Measurements from ENCODE around the gene PHAF1.

The PHAF1 gene

DNA sequence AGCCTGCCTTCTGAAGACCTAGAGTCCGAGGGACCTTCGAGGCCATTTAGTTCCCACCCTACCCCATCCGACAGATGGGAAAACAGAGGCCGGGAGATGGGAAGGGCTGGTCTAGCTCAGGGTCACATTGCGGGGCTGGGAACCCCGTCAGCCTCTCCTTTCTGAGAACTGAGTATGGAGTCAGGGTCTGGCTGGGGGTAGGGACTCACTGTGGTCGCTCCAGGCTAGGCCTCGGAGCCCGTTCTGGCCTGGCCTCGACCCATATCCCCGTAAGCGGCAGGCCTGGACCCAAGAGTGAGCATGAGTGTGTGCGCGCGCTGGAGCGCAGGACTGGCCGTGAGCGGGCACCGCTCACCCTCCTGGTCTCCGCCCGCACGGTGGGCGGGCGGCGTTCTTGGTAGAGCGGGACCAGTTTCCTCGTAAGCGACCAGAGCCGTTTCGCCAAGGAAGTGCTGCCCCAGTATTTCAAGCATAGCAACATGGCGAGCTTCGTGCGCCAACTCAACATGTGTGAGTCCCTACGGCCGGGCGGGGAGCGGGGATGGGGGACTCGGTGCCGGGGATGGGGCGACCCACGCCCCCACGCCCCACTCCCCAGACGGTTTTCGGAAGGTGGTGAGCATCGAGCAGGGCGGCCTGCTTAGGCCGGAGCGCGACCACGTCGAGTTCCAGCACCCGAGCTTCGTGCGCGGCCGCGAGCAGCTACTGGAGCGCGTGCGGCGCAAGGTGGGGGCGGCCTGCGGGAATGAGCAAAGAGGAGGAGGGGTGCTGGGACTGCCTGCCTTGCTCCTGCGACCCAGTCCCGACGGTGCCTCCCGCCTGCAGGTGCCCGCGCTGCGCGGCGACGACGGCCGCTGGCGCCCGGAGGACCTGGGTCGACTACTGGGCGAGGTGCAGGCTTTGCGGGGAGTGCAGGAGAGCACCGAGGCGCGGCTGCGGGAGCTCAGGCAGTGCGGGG is 55.7 kb downstream of the PHAF1 start:
- no peak for FAIRE-seq

DNA sequence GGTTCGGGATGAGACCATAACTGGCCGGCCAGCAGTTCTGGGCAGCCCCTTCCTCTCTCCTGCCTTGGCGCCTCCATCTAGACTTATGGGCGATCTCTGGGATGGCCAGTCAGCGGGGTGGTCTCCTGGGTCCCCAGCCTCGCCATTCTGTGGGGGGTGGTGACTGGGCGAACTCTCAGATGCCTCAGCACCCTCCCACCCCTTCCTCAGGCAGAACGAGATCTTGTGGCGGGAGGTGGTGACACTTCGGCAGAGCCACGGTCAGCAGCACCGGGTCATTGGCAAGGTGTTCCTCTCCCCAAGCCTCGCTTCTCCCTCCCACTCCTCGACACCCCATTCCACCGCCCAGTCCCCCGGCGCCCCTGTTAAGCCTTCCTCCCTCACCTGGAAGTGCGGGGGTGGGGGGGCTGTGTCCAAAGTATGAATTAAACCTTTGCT is 56.4 kb downstream of the PHAF1 start:
- FAIRE-seq = no peak

DNA sequence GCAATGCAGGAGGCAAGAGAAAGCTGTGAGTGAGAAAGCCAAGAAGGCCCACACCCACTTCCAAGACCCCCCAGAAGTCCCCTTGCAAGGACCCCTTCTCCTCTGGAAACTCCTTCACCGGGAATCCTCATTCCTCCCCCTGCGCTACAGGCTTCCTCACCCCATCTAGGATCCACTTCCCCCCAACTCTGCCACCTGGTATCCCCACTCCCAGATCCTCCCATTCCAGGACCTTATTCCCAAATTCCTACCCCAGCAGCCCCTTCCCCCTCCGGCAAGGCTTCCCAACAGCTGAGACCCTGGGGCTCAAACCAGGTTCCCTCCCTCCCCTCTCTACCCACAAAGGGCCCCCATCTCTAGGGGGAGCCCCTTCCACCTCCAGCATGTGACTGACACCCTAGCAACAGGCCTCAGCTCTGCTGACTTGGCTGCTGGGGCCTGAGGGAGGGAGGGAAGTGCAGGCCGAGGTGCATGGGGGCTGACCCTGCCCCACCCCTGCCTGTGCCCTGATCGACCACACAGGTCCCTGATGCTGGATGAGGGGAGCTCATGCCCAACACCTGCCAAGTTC is 56.9 kb downstream of the PHAF1 start:
- FAIRE-seq = no peak

DNA sequence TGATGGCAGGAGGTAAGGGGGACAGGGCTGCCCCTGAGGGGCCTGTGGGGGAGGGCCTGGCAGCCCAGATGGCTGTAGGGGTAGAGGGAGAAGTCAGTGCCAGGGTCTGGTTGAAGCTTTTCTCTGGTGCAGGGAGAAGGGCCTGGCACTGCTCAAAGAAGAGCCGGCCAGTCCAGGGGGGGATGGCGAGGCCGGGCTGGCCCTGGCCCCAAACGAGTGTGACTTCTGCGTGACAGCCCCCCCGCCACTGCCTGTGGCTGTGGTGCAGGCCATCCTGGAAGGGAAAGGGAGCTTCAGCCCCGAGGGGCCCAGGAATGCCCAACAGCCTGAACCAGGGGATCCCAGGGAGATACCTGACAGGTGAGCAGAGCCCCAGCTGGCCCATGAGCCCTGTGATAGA is 57.8 kb downstream of the PHAF1 start:
- no peak for FAIRE-seq

DNA sequence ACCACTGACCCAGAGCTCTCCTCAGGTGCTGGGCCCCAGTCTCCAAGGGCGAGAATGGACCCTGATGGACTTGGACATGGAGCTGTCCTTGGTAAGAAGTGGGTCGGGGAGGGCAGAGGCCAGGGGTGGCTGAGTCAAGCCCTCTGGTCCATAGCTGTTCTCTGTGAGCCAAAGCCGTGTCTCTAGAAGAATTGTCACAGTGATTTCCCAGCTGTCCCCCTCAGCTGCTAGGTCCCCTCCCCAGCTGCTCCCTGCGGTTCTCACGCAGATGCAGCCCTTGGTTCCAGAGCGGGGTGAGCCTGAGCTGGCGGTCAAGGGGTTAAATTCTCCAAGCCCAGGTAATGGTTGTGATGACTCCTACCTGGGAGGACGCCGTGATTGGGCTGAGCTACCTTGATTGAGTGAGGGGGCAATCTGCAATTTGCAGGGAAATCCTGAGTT is 59.3 kb downstream of the PHAF1 start:
- FAIRE-seq = no peak

DNA sequence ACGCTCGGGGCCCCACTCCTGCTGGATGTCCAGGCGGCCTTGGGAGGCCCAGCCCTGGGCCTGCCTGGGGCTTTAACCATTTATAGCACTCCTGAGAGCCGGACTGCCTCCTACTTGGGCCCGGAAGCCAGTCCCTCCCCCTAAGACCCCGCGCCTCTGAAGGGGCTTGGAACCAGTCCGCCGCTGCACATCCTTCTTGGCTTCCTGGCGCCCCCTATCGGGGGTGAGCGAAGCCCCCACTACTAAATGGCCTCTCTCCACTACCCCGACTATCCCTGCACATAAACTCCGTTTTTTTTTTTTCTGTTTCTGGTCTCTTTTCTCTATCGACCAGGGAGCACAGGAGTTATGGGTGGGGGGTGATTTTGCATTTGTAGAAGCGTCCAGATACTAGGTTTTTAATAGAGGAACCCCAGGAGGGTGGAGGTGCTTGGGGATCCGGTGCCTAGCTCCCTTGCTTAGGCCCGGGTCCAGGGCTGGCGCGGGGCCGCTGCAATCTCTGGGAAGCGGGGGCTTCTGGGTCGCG is 60.0 kb downstream of the PHAF1 start:
- no peak for FAIRE-seq

DNA sequence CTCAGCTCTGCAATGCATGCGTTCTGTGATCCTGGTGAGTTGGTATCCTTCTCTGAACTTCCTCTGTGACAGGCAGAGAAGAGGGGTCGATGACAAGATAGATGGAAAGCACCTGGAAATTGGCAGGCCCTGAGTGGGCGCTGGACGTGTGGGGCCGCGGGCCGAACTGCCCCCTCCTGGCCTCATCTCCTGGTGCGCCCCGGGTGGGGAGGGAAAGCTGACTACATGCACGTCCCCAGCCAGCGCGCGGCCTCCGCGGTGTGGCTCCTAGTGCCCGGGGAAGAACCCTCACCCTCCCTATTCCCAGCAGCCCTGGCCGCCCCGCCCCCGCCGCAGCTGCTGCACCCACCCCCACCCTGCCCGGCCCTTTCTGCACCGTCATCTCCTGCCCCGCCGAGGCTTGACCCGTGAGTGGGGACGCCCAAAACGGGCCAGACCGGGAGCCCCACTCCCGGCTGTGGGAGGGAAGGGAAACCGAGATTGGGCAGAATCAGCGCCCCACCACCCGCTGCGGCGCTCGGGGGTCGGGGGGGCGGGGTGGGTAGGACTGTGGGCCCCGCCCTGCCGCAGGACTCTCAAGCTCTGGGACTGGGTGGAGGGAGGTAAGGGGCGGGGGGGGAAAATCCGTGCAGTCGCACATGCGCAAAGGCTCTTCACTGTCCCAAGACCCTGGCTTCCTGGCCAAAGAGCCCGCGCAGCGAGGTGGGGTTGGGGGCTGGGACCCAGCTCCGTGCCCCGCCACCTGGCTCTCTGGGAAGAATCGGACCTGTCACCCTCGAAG is 60.6 kb downstream of the PHAF1 start, which contains the start of gene NOL3:
TSS of gene NOL3 (plus strand) at position 371 of the 781 bp plus-strand sequence.
- FAIRE-seq = no peak

DNA sequence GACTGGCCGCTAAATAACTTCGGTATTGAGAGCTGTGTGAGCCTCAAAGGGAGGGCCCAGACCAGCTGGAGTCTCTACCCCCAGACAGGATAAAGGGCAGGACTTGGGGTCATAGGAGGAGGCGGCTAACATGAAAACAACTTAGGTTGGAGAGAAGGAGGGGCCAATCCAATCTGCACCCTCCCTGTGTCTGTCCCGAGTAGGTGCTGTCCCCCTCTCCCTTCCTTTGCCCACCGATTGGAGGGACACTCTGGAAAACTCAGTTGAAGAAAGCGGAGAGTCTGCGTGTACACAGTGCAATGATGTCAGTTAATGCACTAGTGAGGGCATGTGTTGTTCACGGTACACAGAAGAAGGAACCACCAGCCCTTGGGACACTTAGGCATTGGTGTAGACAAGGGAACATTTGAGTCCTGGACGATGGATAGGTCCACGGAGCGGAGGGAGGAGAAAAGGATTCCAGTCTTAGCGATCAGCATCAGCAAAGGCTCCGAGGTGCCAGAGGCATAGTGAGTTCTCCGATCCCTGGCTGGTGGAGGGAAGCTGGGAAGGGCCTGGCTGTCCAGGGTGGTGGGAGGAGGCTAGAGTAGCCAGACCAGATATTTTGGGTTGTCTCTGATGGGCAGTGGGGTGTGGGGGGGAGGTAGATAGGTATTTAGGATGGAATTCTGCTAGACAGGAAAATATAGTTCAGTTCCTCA is 61.4 kb downstream of the PHAF1 start:
- no peak for FAIRE-seq

DNA sequence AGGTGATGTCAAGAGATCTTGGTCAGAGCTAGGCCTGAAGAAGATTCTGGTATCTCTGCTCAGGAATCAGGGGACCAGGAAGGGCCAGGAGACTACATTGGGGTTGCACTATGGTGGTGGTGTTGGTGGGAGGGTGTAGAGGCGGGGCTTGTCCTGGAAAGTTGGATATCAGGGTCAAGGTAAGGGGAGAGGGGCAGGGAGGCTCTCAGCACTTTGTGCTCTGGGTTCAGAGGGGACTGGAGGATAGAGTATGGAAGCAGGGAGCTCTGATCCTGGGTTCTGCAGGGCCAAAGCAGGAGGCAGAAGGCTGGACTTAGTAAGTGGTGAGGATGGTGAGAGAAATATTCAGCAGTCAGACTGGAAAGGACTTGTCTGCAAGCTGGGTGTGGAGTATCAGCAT is 63.6 kb downstream of the PHAF1 start:
- no peak for FAIRE-seq

DNA sequence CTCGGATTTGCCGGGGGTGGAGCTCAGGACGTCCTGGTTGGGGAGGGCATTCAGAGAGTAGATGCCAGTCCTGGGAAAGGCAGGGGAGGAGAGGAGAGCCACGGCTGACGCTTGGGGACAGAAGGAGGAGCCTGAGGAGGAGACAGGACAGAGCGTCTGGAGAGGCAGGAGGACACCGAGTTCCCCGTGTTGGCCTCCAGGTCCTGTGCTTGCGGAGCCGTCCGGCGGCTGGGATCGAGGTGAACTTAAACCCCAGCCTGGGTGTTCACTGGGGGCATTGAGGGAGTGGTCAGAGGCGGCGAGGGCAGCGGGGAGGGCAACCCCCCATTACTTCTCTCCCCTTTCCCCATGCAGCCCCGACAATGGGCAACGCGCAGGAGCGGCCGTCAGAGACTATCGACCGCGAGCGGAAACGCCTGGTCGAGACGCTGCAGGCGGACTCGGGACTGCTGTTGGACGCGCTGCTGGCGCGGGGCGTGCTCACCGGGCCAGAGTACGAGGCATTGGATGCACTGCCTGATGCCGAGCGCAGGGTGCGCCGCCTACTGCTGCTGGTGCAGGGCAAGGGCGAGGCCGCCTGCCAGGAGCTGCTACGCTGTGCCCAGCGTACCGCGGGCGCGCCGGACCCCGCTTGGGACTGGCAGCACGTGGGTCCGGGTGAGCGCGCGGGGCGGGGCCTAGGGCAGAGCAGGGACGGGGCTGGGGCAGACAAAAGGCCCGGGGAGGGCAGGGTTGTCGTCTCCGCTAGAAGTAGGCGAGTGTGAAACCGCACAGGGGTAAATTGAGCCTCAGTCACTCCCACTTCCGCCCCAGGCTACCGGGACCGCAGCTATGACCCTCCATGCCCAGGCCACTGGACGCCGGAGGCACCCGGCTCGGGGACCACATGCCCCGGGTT is 64.3 kb downstream of the PHAF1 start:
- no peak for FAIRE-seq

DNA sequence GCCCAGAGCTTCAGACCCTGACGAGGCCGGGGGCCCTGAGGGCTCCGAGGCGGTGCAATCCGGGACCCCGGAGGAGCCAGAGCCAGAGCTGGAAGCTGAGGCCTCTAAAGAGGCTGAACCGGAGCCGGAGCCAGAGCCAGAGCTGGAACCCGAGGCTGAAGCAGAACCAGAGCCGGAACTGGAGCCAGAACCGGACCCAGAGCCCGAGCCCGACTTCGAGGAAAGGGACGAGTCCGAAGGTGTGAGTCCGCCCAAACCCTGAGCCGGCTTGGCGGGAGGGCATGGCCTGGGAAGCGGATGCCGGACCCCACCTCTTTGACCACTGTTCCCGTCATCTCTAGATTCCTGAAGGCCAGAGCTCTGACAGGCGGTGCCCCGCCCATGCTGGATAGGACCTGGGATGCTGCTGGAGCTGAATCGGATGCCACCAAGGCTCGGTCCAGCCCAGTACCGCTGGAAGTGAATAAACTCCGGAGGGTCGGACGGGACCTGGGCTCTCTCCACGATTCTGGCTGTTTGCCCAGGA is 65.0 kb downstream of the PHAF1 start:
- no peak for FAIRE-seq

DNA sequence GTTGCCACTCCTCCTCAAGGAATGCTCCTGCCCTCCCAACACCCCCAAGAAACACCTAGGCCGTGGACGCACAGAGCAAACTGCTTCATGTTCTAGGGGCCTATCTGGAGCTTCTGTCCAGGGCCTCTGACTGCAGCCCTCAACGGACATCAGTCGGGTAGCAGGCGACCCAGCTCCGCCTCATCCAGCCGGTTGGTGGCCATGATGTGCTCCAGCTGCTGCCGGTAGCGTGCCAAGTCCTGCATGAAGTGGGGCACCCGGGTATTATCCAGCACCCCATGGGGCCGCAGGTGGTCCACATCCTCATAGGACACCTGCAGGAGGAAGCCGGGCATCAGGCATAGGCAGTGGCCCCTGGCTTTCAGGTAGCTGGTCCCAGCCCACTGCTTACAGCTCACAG is 66.9 kb downstream of the PHAF1 start:
- FAIRE-seq = no peak

DNA sequence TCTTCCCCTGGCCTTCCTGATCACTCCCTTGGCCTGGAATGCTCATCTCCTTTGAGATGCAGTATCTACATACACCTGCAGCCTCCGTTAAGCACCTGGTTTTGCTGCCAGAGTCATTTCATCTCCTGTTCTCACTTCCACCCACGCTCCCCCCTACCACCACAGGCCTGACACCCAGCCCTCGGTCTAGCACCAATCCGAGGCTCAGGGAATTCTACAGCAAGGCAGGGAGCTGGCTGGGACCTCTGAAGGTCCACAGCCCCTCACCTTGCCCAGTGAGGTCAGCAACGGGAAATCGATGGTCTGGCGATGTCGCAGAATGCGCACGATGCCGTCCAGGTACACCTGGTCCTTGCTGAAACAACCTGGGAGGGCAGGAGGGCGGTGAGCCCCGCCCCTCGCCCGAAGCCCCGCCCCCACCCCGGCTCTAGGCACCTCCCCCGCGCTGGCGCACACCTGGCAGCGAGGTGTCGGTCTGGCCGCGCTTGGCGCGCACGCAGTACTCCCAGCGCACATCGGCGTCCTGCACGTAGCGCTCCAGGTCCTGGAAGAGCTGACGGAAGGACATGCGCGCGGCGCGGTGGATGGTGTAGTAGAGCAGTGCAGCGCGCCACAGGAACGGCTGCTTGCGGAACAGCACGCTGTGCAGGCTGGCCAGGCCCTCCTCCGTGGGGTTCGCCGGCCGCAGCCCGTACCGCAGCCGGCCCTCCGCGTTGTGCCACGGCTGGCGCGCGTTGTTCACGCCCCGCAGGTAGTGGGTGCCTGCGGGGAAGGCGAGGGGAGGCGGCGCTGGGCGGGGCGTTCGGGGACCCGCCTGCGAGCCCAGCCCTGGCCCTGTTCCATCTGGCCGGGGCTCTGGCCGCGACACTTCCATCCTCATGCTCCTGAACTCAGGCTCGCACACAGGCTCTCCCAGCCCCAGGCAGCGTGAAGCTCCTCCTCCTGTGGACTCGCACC is 68.3 kb downstream of the PHAF1 start:
- FAIRE-seq = no peak

DNA sequence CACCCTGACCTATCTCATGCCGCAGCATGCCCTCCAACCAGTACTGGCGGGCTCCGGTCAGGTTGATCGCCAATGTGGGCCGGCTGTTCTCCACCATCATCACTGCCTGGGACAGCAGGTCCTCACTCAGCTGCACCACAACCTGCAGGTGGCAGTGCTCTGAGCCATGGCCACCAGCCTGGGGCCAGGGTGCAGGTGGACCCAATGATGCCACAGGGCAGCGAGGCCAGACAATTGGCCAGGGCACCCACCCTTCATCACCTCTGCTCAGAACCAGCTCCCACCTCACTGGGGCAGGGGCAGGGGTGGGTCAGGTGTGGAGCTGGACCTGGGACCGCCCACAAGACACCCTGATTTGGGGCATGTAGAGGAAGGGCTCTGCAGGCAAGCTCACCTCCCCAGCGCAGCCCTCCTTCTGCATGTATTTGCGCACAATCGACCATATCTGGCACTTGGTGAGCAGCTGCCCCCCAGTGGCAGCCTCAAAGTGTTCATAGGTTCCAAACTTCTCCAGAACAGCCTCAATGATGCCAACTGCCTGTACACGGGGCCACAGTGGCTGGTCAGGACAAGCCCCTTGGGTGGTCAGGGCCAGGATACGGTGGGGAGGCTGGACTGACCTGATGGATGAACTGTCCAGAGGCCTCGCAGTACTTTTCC is 69.8 kb downstream of the PHAF1 start:
- no peak for FAIRE-seq

DNA sequence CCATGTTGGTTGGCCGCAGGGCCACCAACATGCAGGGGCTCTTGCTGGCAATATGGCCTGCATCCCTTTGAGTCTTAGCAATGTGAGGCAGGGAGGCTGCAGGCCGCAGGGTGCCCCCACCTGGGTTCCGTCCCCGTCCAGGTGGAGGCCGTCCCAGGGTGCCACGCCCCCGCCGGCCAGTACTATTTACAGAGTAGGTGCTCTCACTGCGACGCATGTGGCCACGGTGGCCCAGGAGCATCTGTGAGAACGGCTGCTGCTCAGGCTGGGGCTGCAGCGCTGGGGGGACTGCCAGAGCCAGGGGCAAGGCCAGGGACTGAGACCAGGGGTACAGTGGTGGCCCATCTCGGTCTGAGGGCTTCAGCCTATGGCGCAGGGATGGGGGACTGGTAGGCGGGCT is 70.4 kb downstream of the PHAF1 start:
- FAIRE-seq = no peak

DNA sequence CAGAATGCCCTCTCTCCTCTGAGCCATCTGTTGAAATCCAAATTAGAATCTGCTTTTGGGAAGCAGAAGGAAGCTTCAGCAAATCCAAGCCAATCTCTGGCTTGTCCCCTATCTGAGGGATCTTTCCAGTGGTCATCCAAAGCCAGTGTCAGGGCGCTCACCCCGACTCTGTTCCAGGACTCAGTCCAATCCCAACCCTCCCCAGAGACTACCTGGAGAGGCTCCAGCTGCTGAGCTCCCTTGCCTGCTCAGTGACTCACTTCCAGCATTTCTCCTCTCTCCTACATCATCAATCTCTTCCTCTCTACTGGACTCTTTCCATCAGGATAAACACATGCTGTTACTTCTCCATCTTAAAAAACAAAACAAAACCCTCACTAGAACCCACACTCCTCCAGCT is 71.6 kb downstream of the PHAF1 start:
- FAIRE-seq = no peak

DNA sequence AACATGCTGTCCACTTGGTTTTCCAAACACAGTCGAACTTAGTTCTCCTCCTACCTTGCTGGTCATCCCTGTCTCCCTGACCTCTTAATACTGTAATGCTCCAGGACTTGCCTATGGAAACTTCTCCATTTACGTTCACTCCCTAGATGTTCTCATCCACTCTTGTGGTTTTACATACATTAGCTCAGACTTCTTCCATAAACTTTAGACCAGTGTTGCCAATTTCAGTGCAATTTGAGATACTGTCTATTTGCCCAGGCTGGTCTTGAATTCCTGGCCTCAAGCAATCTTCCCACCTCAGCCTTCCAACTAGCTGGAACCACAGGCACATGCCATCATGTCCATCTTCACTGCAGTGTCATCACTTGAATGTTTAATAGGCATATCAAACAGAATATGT is 72.5 kb downstream of the PHAF1 start:
- no peak for FAIRE-seq

DNA sequence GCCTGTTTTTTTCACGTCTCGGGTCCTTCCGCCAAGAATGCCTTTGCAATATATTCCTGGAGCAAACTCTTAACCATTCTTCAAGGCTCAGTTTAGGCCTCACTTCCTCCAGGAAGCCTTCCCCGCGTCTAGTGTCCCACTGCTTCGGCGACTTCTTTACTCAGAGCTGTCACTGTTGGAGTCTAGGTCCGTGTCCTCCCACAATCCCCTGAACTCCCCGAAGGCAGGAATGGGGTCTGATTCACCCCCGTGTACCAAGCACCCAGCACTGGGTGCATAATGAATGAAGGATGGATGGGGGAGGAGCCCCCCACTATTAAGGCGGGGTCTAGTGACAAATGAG is 73.5 kb downstream of the PHAF1 start:
- FAIRE-seq = no peak

DNA sequence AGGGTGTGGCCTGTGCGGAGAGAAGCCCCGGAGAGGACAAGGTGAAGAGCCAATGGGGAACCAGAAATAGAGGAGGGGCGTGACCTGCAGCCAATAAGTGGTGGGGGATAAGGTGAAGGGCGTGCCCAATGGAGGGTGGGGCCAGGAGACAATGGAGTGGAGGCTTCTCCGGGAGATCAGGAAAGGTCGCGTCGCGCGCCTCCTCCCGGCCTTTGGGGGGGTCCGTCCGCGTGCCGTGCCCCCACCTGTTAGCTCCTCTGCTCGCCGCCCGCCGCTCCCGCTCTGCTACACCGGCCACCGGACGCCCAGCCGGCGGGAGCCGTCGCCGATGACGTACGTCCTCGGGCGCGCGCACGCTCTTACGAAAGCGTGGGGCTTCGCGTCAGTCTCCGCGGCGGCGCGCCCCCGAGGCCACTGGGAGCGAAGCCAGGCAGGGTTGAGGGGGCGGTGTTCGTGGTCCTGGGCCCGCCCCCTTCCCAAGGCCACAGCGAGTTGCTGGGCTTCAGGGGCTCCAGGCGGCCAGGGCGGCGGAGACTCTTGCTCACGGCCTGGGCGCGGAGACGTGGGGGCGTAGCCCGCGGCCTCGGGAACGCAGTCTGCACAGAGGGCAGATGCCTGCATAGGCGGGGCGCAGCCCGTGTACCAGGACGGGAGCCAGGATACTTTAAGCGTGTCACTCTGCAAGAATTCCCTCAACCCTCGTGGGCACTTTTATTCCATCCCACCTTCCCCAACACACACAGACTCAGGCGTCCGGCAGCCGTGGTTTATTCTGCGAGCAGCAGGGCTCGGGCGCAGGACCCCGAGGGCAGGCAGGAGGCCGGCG is 74.1 kb downstream of the PHAF1 start, which contains the start of gene MATCAP1:
TSS of gene MATCAP1 (minus strand) at position 337 of the 826 bp plus-strand sequence. CDS start 3,353 bp downstream, outside the sequence.
- peak; percentile 95 for FAIRE-seq

All from A204.1 (cell line).